NT2/D1 (cell line): ENCODE measurements around the gene TNFAIP2.

Source experiments
- SUZ12 ChIP-seq: IDR thresholded peaks from 2 replicates; pipeline ENCODE4 v1.6.1; 2011; ENCODE audit not compliant: insufficient read length, insufficient read depth; ENCODE audit errors: extremely low read depth
- YY1 ChIP-seq: IDR thresholded peaks from 2 replicates; pipeline ENCODE4 v1.6.1; 2011; ENCODE audit not compliant: insufficient read length, insufficient read depth
- ZNF274 ChIP-seq: IDR thresholded peaks from 2 replicates; pipeline ENCODE4 v1.6.1; 2011; ENCODE audit warnings: mild to moderate bottlenecking, low read depth, low read length

GRCh38 chr14:103115845-103116572 lies 7.3 kb upstream of the TNFAIP2 start:
- TF ChIP-seq ZNF274 (no peak), YY1 (no peak), SUZ12 (no peak)
